Skeletal muscle satellite cell (primary cell): ENCODE measurements around the gene TMEM184B.

Source experiments
- H3K27me3 ChIP-seq: 2 replicates; pipeline ENCODE4 v1.7.0; 2013; ENCODE audit warnings: low read length; ENCODE audit not compliant: control insufficient read depth, insufficient read depth
- H3K36me3 ChIP-seq: 2 replicates; pipeline ENCODE4 v1.7.0; 2013; ENCODE audit warnings: mild to moderate bottlenecking, control low read depth, low read length; ENCODE audit not compliant: insufficient read depth
- H3K4me1 ChIP-seq: 2 replicates; pipeline ENCODE4 v1.7.0; 2013; ENCODE audit warnings: low read length; ENCODE audit not compliant: control insufficient read depth, insufficient read depth
- H3K4me2 ChIP-seq: 2 replicates; pipeline ENCODE4 v1.7.0; 2013; ENCODE audit warnings: mild to moderate bottlenecking, low read length
- H3K4me3 ChIP-seq: 2 replicates; pipeline ENCODE4 v1.7.0; 2013; ENCODE audit warnings: low read length
- H3K9ac ChIP-seq: 2 replicates; pipeline ENCODE4 v1.7.0; 2013; ENCODE audit warnings: mild to moderate bottlenecking, low read depth, low read length, moderate library complexity
- H3K9me3 ChIP-seq: replicated peaks from 2 replicates; pipeline ENCODE4 v1.7.0; 2013; ENCODE audit warnings: mild to moderate bottlenecking, control low read depth, low read length

TMEM184B gene

GRCh38 chr22:38205261-38206128 is 67.3 kb downstream of the TMEM184B start:
- peaks cover 41% of the 10 kb centered on the region for H3K4me1 ChIP-seq
- no peaks in the 10 kb centered on the region for H3K27me3 ChIP-seq
- peak overlapping the region; percentile 29 for H3K4me3 ChIP-seq
- H3K36me3 ChIP-seq = peaks cover 6% of the 10 kb centered on the region
- peak overlapping the region; percentile 86 for H3K4me2 ChIP-seq
- H3K9me3 ChIP-seq = no peaks in the 10 kb centered on the region
- H3K9ac ChIP-seq = peak overlapping the region; percentile 100

- H3K36me3 ChIP-seq = peaks cover 4% of the 10 kb centered on the region
- peak overlapping the region; percentile 96 for H3K4me3 ChIP-seq
- H3K9me3 ChIP-seq = no peaks in the 10 kb centered on the region
- peak overlapping the region; percentile 100 for H3K9ac ChIP-seq
- peak overlapping the region; percentile 86 for H3K4me2 ChIP-seq
- peaks cover 41% of the 10 kb centered on the region for H3K4me1 ChIP-seq
- no peaks in the 10 kb centered on the region for H3K27me3 ChIP-seq
Measured at GRCh38 chr22:38204784-38205183, 68.0 kb downstream of the TMEM184B start.

GRCh38 chr22:38203855-38204514 is 68.8 kb downstream of the TMEM184B start:
- Histone ChIP-seq H3K4me1 (peaks cover 41% of the 10 kb centered on the region), H3K36me3 (peaks cover 4% of the 10 kb centered on the region), H3K9ac (peak overlapping the region; percentile 100), H3K27me3 (no peaks in the 10 kb centered on the region), H3K9me3 (no peaks in the 10 kb centered on the region), H3K4me2 (peak overlapping the region; percentile 86), H3K4me3 (peak overlapping the region; percentile 96)

GRCh38 chr22:38203090-38203810 is 69.6 kb downstream of the TMEM184B start:
- peak overlapping the region; percentile 96 for H3K4me3 ChIP-seq
- H3K9ac ChIP-seq = peak overlapping the region; percentile 100
- H3K36me3 ChIP-seq = peaks cover under 1% of the 10 kb centered on the region
- H3K27me3 ChIP-seq = no peaks in the 10 kb centered on the region
- no peaks in the 10 kb centered on the region for H3K9me3 ChIP-seq
- peaks cover 38% of the 10 kb centered on the region for H3K4me1 ChIP-seq
- peak overlapping the region; percentile 86 for H3K4me2 ChIP-seq

GRCh38 chr22:38202437-38203089 is 70.2 kb downstream of the TMEM184B start:
- Histone ChIP-seq H3K4me1 (peaks cover 37% of the 10 kb centered on the region), H3K9ac (peak overlapping the region; percentile 100), H3K4me2 (peak overlapping the region; percentile 86), H3K36me3 (no peaks in the 10 kb centered on the region), H3K9me3 (no peaks in the 10 kb centered on the region), H3K4me3 (peak overlapping the region; percentile 96), H3K27me3 (no peaks in the 10 kb centered on the region)

- H3K4me3 ChIP-seq = peak within 1 kb of the TSS; percentile 96
- peak within 1 kb of the TSS; percentile 100 for H3K9ac ChIP-seq
- H3K9me3 ChIP-seq = no peaks in the 10 kb centered on the region
- no peaks in the 10 kb centered on the region for H3K27me3 ChIP-seq
- H3K4me2 ChIP-seq = peak within 1 kb of the TSS; percentile 92
- peaks cover 37% of the 10 kb centered on the region for H3K4me1 ChIP-seq
- H3K36me3 ChIP-seq = no peaks in the 10 kb centered on the region
Measured at GRCh38 chr22:38201711-38202436, 70.9 kb downstream of the TMEM184B start, which contains the start of gene MAFF. Gene MAFF (plus strand): TSS chr22:38201994. CDS start chr22:38213854, 11,860 bp downstream.

- no peaks in the 10 kb centered on the region for H3K27me3 ChIP-seq
- peak overlapping the region; percentile 73 for H3K4me3 ChIP-seq
- peak overlapping the region; percentile 92 for H3K4me2 ChIP-seq
- no peaks in the 10 kb centered on the region for H3K9me3 ChIP-seq
- peak overlapping the region; percentile 67 for H3K9ac ChIP-seq
- H3K4me1 ChIP-seq = peaks cover 40% of the 10 kb centered on the region
- H3K36me3 ChIP-seq = no peaks in the 10 kb centered on the region
Measured at GRCh38 chr22:38201371-38201710, 71.5 kb downstream of the TMEM184B start.

GRCh38 chr22:38199826-38200559 is 72.8 kb downstream of the TMEM184B start:
- Histone ChIP-seq H3K4me1 (peaks cover 32% of the 10 kb centered on the region), H3K9ac (no peak overlapping the region), H3K36me3 (no peaks in the 10 kb centered on the region), H3K9me3 (no peaks in the 10 kb centered on the region), H3K27me3 (no peaks in the 10 kb centered on the region), H3K4me3 (no peak overlapping the region), H3K4me2 (no peak overlapping the region)

- H3K27me3 ChIP-seq = no peaks in the 10 kb centered on the region
- H3K9me3 ChIP-seq = no peaks in the 10 kb centered on the region
- peak overlapping the region; percentile 70 for H3K4me2 ChIP-seq
- no peaks in the 10 kb centered on the region for H3K36me3 ChIP-seq
- H3K9ac ChIP-seq = no peak overlapping the region
- H3K4me1 ChIP-seq = peaks cover 16% of the 10 kb centered on the region
- H3K4me3 ChIP-seq = no peak overlapping the region
Measured at GRCh38 chr22:38196791-38197419, 75.9 kb downstream of the TMEM184B start.

GRCh38 chr22:38193580-38193979 is 79.2 kb downstream of the TMEM184B start:
- H3K4me2 ChIP-seq = no peak overlapping the region
- H3K9ac ChIP-seq = no peak overlapping the region
- peaks cover 8% of the 10 kb centered on the region for H3K4me1 ChIP-seq
- no peak overlapping the region for H3K4me3 ChIP-seq
- H3K27me3 ChIP-seq = no peaks in the 10 kb centered on the region
- H3K36me3 ChIP-seq = no peaks in the 10 kb centered on the region
- no peaks in the 10 kb centered on the region for H3K9me3 ChIP-seq
